ENCODE results near the gene MVB12A. TPM values are rescaled to one million over a fixed set of nuclear protein-coding genes. Genes with fewer than 3 reads are reported as not detected.

The MVB12A gene
- total and polyA plus RNA-seq, 2 of the 4 experiments (the other 2 are of a cell fraction): 13.8 to 43.9 TPM

- H2BK20ac ChIP-seq (ENCODE audit: low read depth, low read length): no peak within 1 kb of the TSS
- WGBS, 2 experiments (ENCODE audit: extremely low coverage in 2 of 2, insufficient read length in 1 of 2): 28% methylated on average over 25 of the region's 41 CpGs; no CpG with 5 or more reads in 1 of the 2 experiments
- POLR2A ChIA-PET (ENCODE audit: unreplicated experiment): no interaction called here
- no peak within 1 kb of the TSS for H3K23ac ChIP-seq (ENCODE audit: low read depth, low read length)
- H2AK9ac ChIP-seq (replicated peaks; ENCODE audit: low read depth, low read length, poor library complexity): peak within 1 kb of the TSS; percentile 91
- no peak within 1 kb of the TSS for H4K5ac ChIP-seq (ENCODE audit: low read depth, low read length)
- H3K36me3 ChIP-seq (ENCODE audit: control insufficient read depth, insufficient read depth, low read length): no peaks in the 10 kb centered on the region
- H2BK5ac ChIP-seq (ENCODE audit: low read depth, low read length, poor library complexity, severe bottlenecking): no peak within 1 kb of the TSS
- in situ Hi-C loops (cut with MboI; ENCODE audit: low sequenced_read_pairs): no loop called here
- no peaks in the 10 kb centered on the region for H3K79me1 ChIP-seq (ENCODE audit: low read depth in 1 of 2, low read length in 2 of 2)
- no peak within 1 kb of the TSS for H3K9ac ChIP-seq (ENCODE audit: low read depth, low read length)
- no peak within 1 kb of the TSS for H2BK120ac ChIP-seq (ENCODE audit: low read depth, low read length)
- no peak within 1 kb of the TSS for H3K4me3 ChIP-seq (ENCODE audit: insufficient read depth, low read depth, low read length)
- no peak for DNase-seq
- peaks cover 7% of the 10 kb centered on the region; the same call in 1 of the 2 replicates for H3K9me3 ChIP-seq (ENCODE audit: control insufficient read depth, insufficient read depth, low read length)
- no peak within 1 kb of the TSS for H3K4me2 ChIP-seq (ENCODE audit: low read depth, low read length)
- H4K8ac ChIP-seq (ENCODE audit: low read depth in 2 of 2, low read length in 2 of 2): peak within 1 kb of the TSS in 1 of 2 experiments; percentile 29; a peak in 2 of 4 replicates
- no peak for ATAC-seq (ENCODE audit: low read depth)
- CTCF ChIA-PET: no interaction called here
- H2AFZ ChIP-seq (replicated peaks; ENCODE audit: low read length, poor library complexity): peak within 1 kb of the TSS; percentile 89
- peaks cover 3% of the 10 kb centered on the region for H3K27me3 ChIP-seq (ENCODE audit: control insufficient read depth, insufficient read depth, low read length)
- no TSS peak for BruUV-seq (replicated peaks)
- H3K18ac ChIP-seq (ENCODE audit: low read depth, low read length): no peak within 1 kb of the TSS
- H3K9me1 ChIP-seq (ENCODE audit: insufficient read depth, low read length): no peaks in the 10 kb centered on the region
- dilution Hi-C loops (cut with HindIII; ENCODE audit: low sequenced_read_pairs, unreplicated experiment): no loop called here
- no peak within 1 kb of the TSS for H2AK5ac ChIP-seq (ENCODE audit: low read depth, low read length)
- H4K91ac ChIP-seq (ENCODE audit: insufficient read depth, low read depth, low read length): no peak within 1 kb of the TSS
- H3K56ac ChIP-seq (ENCODE audit: extremely low read depth, insufficient read depth, low read length): no peak within 1 kb of the TSS
- no peak within 1 kb of the TSS for H2BK15ac ChIP-seq (ENCODE audit: low read depth, low read length)
- TF ChIP-seq BHLHE40 (IDR thresholded peaks at IDR 0.05; ENCODE audit: low read depth, low read length) (no peak), NFE2L2 (IDR thresholded peaks at IDR 0.05; ENCODE audit: low read depth, low read length) (no peak), RAD21 (IDR thresholded peaks at IDR 0.05; ENCODE audit: low read length) (no peak)
- TF ChIP-seq, protein P1, sequence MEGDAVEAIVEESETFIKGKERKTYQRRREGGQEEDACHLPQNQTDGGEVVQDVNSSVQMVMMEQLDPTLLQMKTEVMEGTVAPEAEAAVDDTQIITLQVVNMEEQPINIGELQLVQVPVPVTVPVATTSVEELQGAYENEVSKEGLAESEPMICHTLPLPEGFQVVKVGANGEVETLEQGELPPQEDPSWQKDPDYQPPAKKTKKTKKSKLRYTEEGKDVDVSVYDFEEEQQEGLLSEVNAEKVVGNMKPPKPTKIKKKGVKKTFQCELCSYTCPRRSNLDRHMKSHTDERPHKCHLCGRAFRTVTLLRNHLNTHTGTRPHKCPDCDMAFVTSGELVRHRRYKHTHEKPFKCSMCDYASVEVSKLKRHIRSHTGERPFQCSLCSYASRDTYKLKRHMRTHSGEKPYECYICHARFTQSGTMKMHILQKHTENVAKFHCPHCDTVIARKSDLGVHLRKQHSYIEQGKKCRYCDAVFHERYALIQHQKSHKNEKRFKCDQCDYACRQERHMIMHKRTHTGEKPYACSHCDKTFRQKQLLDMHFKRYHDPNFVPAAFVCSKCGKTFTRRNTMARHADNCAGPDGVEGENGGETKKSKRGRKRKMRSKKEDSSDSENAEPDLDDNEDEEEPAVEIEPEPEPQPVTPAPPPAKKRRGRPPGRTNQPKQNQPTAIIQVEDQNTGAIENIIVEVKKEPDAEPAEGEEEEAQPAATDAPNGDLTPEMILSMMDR (conservative IDR thresholded peaks at IDR 0.05; ENCODE audit: low read depth, low read length): no peak
- peaks cover 2% of the 10 kb centered on the region; the same call in 1 of the 2 replicates for H3K4me1 ChIP-seq (ENCODE audit: control insufficient read depth, insufficient read depth, low read length)
- no peak within 1 kb of the TSS for H3K27ac ChIP-seq (ENCODE audit: insufficient read depth, low read length)
- H4K20me1 ChIP-seq (ENCODE audit: insufficient read depth, low read length): no peaks in the 10 kb centered on the region
- H3K14ac ChIP-seq (replicated peaks; ENCODE audit: low read depth, low read length): no peak within 1 kb of the TSS
- 0 out of 2 replicates have a peak within 1 kb of the TSS, but pooled peaks have one; percentile 35 for H3K4ac ChIP-seq (ENCODE audit: low read depth, low read length)
- intact Hi-C loops (cut with micrococcal nuclease): loop anchor here (2.0 to 10.0 kb wide), 2 partner anchors 161 to 181 kb away; partner anchors contain the start of gene COLGALT1
Observed at GRCh38 chr19:17393914-17394313, 25.9 kb upstream of the MVB12A start, which contains the start of gene CCDC194. TSS of gene CCDC194 (minus strand) at chr19:17394196. CDS start at chr19:17394158, 38 bp downstream.
